ENCODE measurements around the gene C1orf50.

C1orf50 gene

GRCh38 chr1:42752284-42752683 is 14.8 kb upstream of the C1orf50 start:
- FAIRE-seq = no peak

GRCh38 chr1:42753070-42753469 is 14.0 kb upstream of the C1orf50 start:
- DNase-seq (ENCODE audit: insufficient read length, low spot score) = no peak
- FAIRE-seq = peak; percentile 29
- no peak for TF ChIP-seq CTCF (IDR thresholded peaks at IDR 0.05; ENCODE audit: insufficient read depth, missing control alignments)

More at GRCh38 chr1:42752284-42752683, 14.8 kb upstream of the C1orf50 start:
- no peak for DNase-seq (ENCODE audit: insufficient read length, low spot score)
- no peak for TF ChIP-seq CTCF (IDR thresholded peaks at IDR 0.05; ENCODE audit: insufficient read depth, missing control alignments)

- DNase-seq (ENCODE audit: insufficient read length, low spot score) (peak; percentile 54), FAIRE-seq (peak; percentile 74)
Measured at GRCh38 chr1:42756956-42757891, 9.8 kb upstream of the C1orf50 start.

GRCh38 chr1:42757892-42758275 is 9.2 kb upstream of the C1orf50 start:
- DNase-seq (ENCODE audit: insufficient read length, low spot score) = no peak
- no peak for FAIRE-seq
- no peak for TF ChIP-seq CTCF (IDR thresholded peaks at IDR 0.05; ENCODE audit: insufficient read depth, missing control alignments)

More at GRCh38 chr1:42756956-42757891, 9.8 kb upstream of the C1orf50 start:
- TF ChIP-seq CTCF (IDR thresholded peaks at IDR 0.05; ENCODE audit: insufficient read depth, missing control alignments) = peak; percentile 57

- no peak for TF ChIP-seq CTCF (IDR thresholded peaks at IDR 0.05; ENCODE audit: insufficient read depth, missing control alignments)
- DNase-seq (ENCODE audit: insufficient read length, low spot score) (no peak), FAIRE-seq (no peak)
Measured at GRCh38 chr1:42758641-42759040, 8.4 kb upstream of the C1orf50 start.

GRCh38 chr1:42759114-42759513 is 7.9 kb upstream of the C1orf50 start:
- FAIRE-seq (no peak), DNase-seq (ENCODE audit: insufficient read length, low spot score) (no peak)
- no peak for TF ChIP-seq CTCF (IDR thresholded peaks at IDR 0.05; ENCODE audit: insufficient read depth, missing control alignments)

GRCh38 chr1:42761567-42761966 is 5.5 kb upstream of the C1orf50 start:
- DNase-seq (ENCODE audit: insufficient read length, low spot score) = no peak
- FAIRE-seq = no peak
- TF ChIP-seq CTCF (IDR thresholded peaks at IDR 0.05; ENCODE audit: insufficient read depth, missing control alignments) = no peak

Data from D721Med (cell line).